NCI-H2227 (cell line): ENCODE results near the gene SMARCD2.

Experiments used
- DNase-seq: peaks from one replicate; lab custom pipeline; 2025; ENCODE audit not compliant: unreplicated experiment; lab: John Stamatoyannopoulos, UW

The SMARCD2 gene

DNA sequence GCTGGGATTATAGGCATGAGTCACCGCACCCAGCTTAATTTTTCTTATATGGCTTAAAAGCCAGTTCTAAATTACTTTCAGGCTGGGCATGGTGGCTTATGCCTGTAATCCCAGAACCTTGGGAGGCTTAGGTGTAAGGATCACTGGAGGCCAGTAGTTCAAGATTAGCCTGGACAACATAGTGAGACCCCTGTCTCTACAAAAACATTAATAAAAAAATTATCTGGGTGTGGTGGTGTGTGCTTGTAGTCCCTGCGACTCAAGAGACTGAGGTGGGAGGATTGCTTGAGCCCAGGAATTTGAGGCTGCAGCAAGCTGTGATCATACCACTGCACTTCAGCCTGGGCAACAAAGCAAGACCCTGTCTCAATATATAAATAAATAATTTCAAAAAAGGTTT lies 10.8 kb upstream of the SMARCD2 start:
- DNase-seq, result no peak

DNA sequence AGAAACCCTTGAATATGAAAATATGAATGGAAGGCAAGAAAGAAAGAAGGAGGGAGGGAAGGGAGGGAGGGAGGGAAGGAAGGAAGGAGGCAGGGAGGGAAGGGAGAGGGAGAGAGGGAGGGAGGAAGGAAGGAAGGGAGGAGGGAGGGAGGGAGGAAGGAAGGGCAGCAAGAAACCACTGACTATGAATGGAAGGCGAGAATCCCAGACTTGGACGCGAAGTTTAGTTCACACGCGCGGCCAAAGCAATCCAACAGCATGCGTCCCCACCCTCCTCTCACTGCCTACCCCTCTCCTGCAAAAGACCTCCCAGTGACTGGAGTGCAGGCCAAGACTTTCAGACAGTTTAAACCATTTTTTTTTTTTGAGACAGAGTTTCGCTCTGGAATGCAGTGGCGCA lies 7.9 kb upstream of the SMARCD2 start:
- DNase-seq, result no peak

- no peak for DNase-seq
These were observed 6.6 kb upstream of the SMARCD2 start for GRCh38 chr17:63848834-63849689.

- no peak for DNase-seq
These were observed 5.2 kb upstream of the SMARCD2 start for GRCh38 chr17:63847525-63848249.

GRCh38 chr17:63845509-63845908 lies 3.0 kb upstream of the SMARCD2 start:
- no peak for DNase-seq

GRCh38 chr17:63843910-63844677 lies 1.6 kb upstream of the SMARCD2 start:
- no peak for DNase-seq

- peak; percentile 27 for DNase-seq
These were observed 953 bp upstream of the SMARCD2 start for GRCh38 chr17:63843387-63843888.

GRCh38 chr17:63842173-63842539 lies 329 bp downstream of the SMARCD2 start:
- DNase-seq, result peak; percentile 78

- peak; percentile 54 for DNase-seq
These were observed 924 bp downstream of the SMARCD2 start for GRCh38 chr17:63841350-63842172.

GRCh38 chr17:63840591-63841349 lies 1.7 kb downstream of the SMARCD2 start:
- no peak for DNase-seq

DNA sequence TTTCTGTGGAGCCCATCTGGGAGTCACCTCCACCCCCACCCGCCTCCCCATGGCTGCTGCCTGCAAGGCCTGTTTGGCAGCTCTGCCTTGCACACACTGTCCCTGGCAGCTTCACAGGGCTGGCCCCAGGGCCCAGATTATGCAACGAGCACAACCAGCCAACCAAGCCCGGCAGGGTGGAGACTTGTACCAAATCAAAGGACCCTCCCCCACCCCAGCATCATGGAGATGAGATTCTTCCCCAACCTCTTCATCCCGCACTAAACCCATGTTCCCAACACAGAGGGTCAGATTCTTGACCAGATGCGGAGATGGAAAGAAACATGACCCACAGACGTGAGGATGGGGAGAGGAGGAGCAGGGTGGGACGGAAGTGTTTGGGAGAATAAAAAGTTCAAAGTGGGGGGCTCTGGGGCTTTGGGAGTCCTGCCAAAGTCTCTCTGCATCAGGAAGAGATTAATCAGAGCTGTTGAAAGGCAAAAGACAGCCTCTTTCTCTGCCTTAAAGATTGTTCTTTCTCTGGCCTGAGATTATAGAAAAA lies 3.8 kb downstream of the SMARCD2 start:
- DNase-seq, result no peak

GRCh38 chr17:63837962-63838600 lies 4.4 kb downstream of the SMARCD2 start:
- DNase-seq, result no peak

- no peak for DNase-seq
These were observed 5.0 kb downstream of the SMARCD2 start for GRCh38 chr17:63837480-63837879.

GRCh38 chr17:63836811-63837210 lies 5.7 kb downstream of the SMARCD2 start:
- no peak for DNase-seq

GRCh38 chr17:63835167-63835720 lies 7.2 kb downstream of the SMARCD2 start:
- no peak for DNase-seq

DNA sequence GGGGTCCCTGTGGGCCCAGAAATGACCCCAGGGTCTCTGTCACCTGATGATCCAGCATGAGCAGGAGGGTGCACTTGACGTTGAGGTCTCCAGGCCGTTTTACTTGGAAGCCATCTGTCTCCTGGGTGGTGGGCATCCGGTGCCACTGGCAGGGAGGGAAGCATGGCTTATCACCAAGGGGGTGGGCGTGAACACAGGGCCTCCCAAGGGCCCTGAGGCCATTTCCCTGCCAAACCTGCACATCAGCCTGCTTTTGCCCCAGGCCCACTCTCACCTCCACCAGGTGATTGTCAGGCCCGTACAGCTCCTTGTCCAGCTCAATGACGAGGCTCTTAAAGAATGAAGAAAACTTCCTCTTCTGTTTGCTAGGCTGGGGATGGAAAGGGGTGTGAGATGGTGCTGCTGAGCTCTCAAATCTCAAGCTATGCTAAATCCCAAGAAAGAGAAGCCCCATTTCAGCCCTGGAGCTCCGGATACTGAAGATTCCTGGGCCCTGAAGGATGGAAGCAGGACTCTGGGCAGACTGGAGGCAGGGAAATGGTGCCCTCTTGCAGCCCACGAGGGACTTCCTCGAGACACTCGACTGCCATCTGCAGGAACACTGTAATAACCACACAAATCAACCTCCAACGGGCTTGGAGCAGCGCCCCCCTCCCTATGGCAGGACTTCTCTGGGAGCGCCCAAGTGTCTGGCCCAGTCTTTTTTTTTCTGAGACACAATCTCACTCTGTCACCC lies 7.9 kb downstream of the SMARCD2 start:
- peak; percentile 82 for DNase-seq

- DNase-seq, result no peak
These were observed 8.6 kb downstream of the SMARCD2 start for GRCh38 chr17:63833741-63834373.
